H54 (cell line): ENCODE measurements around the gene SARDH.

Source experiments
- DNase-seq: peaks from one replicate; pipeline ENCODE4 v3.0.0; 2011; ENCODE audit warnings: low spot score, mixed read lengths; ENCODE audit not compliant: insufficient read length
- FAIRE-seq: peaks from 3 replicates; lab custom pipeline; 2011; peaks lifted over from hg19 to GRCh38; lab: Jason Lieb, UNC
- POLR2A ChIP-seq: IDR thresholded peaks from 2 replicates; pipeline ENCODE4 v1.6.1; 2011; ENCODE audit warnings: low read depth, mild to moderate bottlenecking, low read length

Gene SARDH

GRCh38 chr9:133659516-133659915 is 78.6 kb downstream of the SARDH start:
- FAIRE-seq (no peak), DNase-seq (no peak)
- no peak for TF ChIP-seq POLR2A

DNA sequence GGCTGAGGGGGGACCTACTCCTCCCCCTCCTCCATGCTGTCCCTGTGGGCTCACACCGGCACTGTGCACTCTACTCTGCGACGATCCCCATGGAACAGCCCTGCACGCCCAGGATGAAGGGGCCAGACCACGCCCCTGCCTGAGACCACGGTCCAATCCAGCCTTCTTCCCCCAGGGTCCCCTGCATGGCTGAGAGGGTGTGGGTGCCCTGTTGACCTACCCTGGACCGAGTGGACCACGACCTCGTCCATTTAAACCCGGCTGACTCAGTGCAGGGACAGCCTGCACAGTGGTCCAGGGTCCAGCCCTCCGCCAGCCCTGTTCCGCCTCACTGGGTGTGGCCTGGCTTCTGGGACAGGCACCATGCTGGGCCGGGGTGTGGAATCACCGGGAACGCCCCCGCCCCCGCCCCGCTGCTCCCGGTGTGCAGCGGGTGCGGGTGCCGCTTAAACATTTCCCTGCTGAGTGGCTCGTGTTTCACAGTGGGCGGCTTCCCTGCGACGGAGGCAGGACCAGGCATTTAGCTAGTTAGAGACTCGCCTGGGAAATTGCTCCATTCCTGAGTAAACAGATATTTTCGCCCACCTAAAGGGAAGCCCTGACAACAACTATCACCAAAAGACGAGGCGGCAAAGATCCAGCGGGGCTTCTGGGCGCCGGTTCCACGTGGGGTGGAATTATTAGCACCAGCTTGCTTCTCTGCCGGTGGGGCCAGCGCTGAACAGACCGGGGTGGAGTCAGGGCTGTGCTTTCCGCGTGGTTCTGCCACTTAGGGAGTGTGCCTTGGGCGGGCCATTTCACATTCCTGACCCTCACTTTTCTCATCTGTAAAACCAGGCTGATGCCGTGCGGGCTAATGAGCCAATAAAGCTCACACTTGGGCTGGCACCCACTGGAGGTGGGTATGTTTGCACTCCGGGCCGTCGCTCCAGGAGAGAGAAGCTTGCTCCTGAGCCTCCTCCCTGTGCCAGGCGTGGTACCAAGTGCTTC is 79.4 kb downstream of the SARDH start:
- no peak for TF ChIP-seq POLR2A
- peak; percentile 96 for DNase-seq
- FAIRE-seq: peak; percentile 30

DNA sequence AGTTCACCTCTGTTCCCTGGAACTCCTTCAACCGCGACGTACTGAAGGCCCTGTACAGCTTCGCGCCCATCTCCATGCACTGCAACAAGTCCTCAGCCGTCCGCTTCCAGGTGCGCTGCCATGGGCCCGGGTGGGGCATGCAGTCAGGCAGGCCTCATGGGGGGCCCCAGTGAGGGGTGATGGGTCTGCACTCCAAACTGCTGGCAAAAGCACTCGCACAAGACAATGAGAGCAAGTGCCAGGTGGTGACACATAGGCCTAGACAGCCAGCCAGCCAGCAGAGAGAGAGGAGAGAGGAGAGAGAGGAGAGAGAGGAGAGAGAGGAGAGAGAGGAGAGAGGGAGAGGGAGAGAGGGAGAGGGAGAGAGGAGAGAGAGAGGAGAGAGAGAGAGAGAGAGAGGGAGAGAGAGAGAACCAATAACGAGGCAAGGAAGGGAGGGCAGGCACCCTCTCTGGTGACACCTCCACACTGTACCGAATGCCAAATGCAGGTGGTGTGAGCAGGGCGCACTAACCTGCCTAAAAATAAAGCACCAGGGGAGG is 81.0 kb downstream of the SARDH start:
- TF ChIP-seq POLR2A: no peak
- no peak for FAIRE-seq
- DNase-seq: peak; percentile 49

DNA sequence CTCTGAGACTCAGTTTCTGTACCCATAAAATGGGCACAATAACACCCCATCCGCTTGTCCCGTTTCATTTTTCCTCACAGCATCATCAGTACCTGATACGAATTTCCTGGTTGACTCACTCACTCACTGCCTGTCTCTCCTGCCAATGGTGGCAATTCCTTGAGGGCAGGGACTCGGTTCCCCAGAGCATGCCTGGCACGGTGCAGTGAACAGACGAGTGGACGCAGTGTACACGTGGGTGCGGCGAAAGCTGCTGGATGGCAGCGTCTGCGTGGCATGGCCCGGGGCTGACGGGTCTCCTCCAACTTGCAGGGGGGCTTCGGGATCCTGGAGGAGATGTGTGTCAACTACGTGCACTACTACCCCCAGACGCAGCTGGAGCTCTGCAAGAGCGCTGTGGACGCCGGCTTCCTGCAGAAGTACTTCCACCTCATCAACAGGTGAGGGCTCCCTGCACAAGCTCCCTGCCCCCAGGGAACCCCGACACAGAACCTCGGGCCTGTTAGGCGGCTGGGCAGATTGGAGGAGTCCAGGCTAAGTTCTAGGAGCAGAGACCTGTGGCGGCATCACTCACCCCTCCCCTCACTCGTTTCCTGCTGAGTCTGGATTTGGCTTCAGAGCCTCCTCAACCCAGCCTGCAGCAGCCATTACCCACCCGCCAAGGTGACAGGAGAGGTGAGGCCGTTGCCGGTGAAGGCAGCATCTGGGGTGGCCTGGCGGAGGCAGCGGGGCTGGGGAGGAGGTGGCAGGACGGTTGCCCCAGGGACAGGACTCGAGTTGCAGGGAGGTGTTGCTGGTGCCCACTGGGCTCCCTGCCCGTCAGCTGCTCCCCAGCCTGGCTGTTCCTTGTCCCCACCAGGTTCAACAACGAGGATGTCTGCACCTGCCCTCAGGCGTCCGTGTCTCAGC is 81.7 kb downstream of the SARDH start:
- DNase-seq (no peak), FAIRE-seq (no peak)
- no peak for TF ChIP-seq POLR2A

- no peak for TF ChIP-seq POLR2A
- DNase-seq (no peak), FAIRE-seq (no peak)
Observed at GRCh38 chr9:133655701-133656100, 82.5 kb downstream of the SARDH start.

GRCh38 chr9:133654736-133655657 is 83.2 kb downstream of the SARDH start:
- DNase-seq (no peak), FAIRE-seq (no peak)
- TF ChIP-seq POLR2A: no peak

- TF ChIP-seq POLR2A: no peak
- DNase-seq: no peak
- no peak for FAIRE-seq
Observed at GRCh38 chr9:133653638-133654037, 84.5 kb downstream of the SARDH start.

DNA sequence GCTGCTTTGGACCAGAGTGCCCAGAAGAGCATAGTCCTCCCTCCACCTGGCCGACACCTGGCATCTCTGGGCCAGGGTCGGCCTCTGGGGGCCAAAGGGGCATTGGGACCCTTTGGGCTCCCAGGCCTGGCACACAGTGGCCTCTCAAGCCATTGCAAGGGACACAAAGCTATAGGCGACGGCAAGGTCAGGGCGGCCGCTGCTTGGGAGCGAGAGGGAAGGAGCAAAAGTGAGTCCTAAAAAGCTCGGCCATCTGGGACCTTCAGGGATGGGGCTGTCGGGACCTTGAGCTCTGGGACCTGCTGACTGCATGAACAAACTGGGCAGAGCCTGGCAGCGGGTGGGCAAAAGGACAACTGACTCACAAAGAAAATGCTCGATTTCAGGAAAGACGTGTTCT is 88.1 kb downstream of the SARDH start:
- DNase-seq: no peak
- FAIRE-seq: no peak
- no peak for TF ChIP-seq POLR2A

DNA sequence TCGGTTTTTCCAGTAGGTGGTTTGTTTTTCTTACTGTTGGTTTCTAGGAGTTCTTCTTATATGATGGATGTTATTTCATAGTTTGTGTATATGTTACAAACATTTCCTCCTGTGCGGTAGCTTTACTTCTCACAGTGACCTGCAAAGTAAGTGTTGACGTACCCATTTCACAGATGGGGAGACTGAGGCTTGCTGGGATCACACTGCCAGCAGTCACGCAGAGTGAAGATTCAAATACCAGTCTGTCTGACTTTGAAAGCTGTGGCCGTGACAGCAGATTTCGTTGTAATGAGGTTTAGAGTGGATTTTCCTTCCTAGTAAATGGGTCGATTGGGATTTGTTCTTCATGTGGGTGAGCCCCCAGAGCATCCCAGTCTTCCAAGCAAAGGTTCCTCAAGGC is 89.0 kb downstream of the SARDH start:
- TF ChIP-seq POLR2A: no peak
- no peak for DNase-seq
- no peak for FAIRE-seq

- no peak for FAIRE-seq
- TF ChIP-seq POLR2A: no peak
- no peak for DNase-seq
Observed at GRCh38 chr9:133647765-133648469, 90.2 kb downstream of the SARDH start.

GRCh38 chr9:133647148-133647547 is 91.0 kb downstream of the SARDH start:
- no peak for TF ChIP-seq POLR2A
- no peak for DNase-seq
- no peak for FAIRE-seq
